Gastrocnemius medialis (tissue), 4 donors: ENCODE data around the gene STPG3. TPM values are rescaled to one million over a fixed set of nuclear protein-coding genes. Genes with fewer than 3 reads are reported as not detected.

Experiments used
- ATAC-seq, 2 donors: fragments of 150-250 bp; one replicate each; pipeline ENCODE4 v1.9.1; 2016
- DNase-seq, 2 donors: peaks; one replicate each; pipeline ENCODE4 v3.0.0-alpha.2; 2019
- H3K27ac ChIP-seq, 4 donors: fragments of 200-600 bp; sonication (generic); 1 replicate in 1 of 4; 2 replicates in 3 of 4; pipeline ENCODE4 v1.5.1; 2016 to 2018; ENCODE audit warnings: mild to moderate bottlenecking in 2 of 4, moderate library complexity in 1 of 4
- H3K27me3 ChIP-seq, 3 donors: fragments of 200-600 bp; sonication (generic) in 2 of 3; 1 replicate in 1 of 3; 2 replicates in 2 of 3; pipeline versions ENCODE4 v1.5.1 to v1.6.0; 2016 to 2019; ENCODE audit warnings: mild to moderate bottlenecking in 1 of 3, moderate library complexity in 1 of 3
- H3K36me3 ChIP-seq, 2 donors: fragments of 200-600 bp; sonication (generic) in 1 of 2; one replicate each; pipeline ENCODE4 v1.5.1; 2017 to 2018
- H3K4me1 ChIP-seq, 2 donors: fragments of 200-600 bp; sonication (generic) in 1 of 2; one replicate each; pipeline ENCODE4 v1.5.1; 2016 to 2017; ENCODE audit warnings: mild to moderate bottlenecking in 2 of 2
- H3K4me3 ChIP-seq, 4 donors: fragments of 200-600 bp; sonication (generic) in 3 of 4; 1 replicate in 1 of 4; 2 replicates in 3 of 4; pipeline ENCODE4 v1.5.1; 2016 to 2019; ENCODE audit warnings: mild to moderate bottlenecking in 2 of 4
- H3K9me3 ChIP-seq, 3 donors: fragments of 200-600 bp; sonication (generic) in 2 of 3; 1 replicate in 1 of 3; 2 replicates in 2 of 3; pipeline ENCODE4 v1.5.1; 2016 to 2019
- CTCF ChIP-seq, 5 experiments: fragments of 450-650 bp in 3 of 5; fragments of 200-600 bp in 2 of 5; sonication (generic) in 2 of 5; IDR thresholded peaks in 4 of 5; conservative IDR thresholded peaks in 1 of 5; 1 replicate in 4 of 5; 2 replicates in 1 of 5; pipeline ENCODE4 v1.5.1; 2016 to 2019; ENCODE audit warnings: antibody characterized with exemption in 5 of 5, mild to moderate bottlenecking in 3 of 5, moderate library complexity in 3 of 5
- POLR2A ChIP-seq, 2 donors: fragments of 450-650 bp; IDR thresholded peaks; one replicate each; pipeline ENCODE4 v1.6.1; 2017; ENCODE audit warnings: antibody characterized with exemption in 2 of 2, mild to moderate bottlenecking in 2 of 2, moderate library complexity in 2 of 2
- in situ Hi-C, 4 donors: fragments of 200-750 bp; cut with MboI; loops; one replicate each; pipeline versions ENCODE4 v1.15.0 to v1.8.0; 2017; ENCODE audit warnings: low sequenced_read_pairs in 4 of 4
- intact Hi-C: fragments of 100-400 bp; cut with DNase I; formaldehyde crosslinking; loops from one replicate; pipeline ENCODE4 v1.15.1; 2023; ENCODE audit warnings: low total_unique reads
- total RNA-seq, 4 donors: library from RNA; depleted of rRNA; stranded (reverse); fragments of >200 nt; gene quantifications; one replicate each; pipeline versions ENCODE4 v1.1.0 to v1.2.3, GENCODE V29; 2016

The STPG3 gene
- total RNA-seq, 4 donors from 2014 or later: not detected

GRCh38 chr9:137229903-137230704, 21.0 kb upstream of the STPG3 start:
- H3K27ac ChIP-seq: no peak overlapping the region
- no peaks in the 10 kb centered on the region for H3K36me3 ChIP-seq
- H3K4me1 ChIP-seq: no peaks in the 10 kb centered on the region
- intact Hi-C loops (loop anchor here (10.0 kb wide), 1 partner anchor 445 kb away; no protein-coding TSS in a partner anchor), in situ Hi-C loops (loop anchor here in 3 of 4 donors (10.0 kb wide), 2 partner anchors 105 to 115 kb away; partner anchors contain the start of gene DPP7 (in 2 of the 3))
- no peak for DNase-seq
- ATAC-seq: no peak
- H3K4me3 ChIP-seq: no peak overlapping the region
- H3K27me3 ChIP-seq: peaks cover 28 to 55% (median 31%) of the 10 kb centered on the region in 3 donors
- H3K9me3 ChIP-seq: no peaks in the 10 kb centered on the region
- TF ChIP-seq POLR2A (IDR thresholded peaks at IDR 0.05) (no peak), CTCF (IDR thresholded peaks at IDR 0.05 in 4 of 5, conservative IDR thresholded peaks at IDR 0.05 in 1 of 5) (no peak)

- intact Hi-C loops: loop anchor here (10.0 kb wide), 1 partner anchor 446 kb away; no protein-coding TSS in a partner anchor
Observed at GRCh38 chr9:137230705-137231371, 20.2 kb upstream of the STPG3 start, which contains the start of gene SLC34A3. Gene SLC34A3, plus strand, starts transcription at chr9:137230901. Its CDS starts 802 bp downstream, at chr9:137231703.

GRCh38 chr9:137231372-137232039, 19.6 kb upstream of the STPG3 start:
- in situ Hi-C loops (loop anchor here in 2 of 4 donors (10.0 kb wide), 1 partner anchor 117 kb away; the partner anchor contains the start of gene DPP7 (in 2 of the 2)), intact Hi-C loops (loop anchor here (10.0 kb wide), 1 partner anchor 447 kb away; no protein-coding TSS in a partner anchor)
- H3K27me3 ChIP-seq: peaks cover 28 to 55% (median 31%) of the 10 kb centered on the region in 3 donors
- no peak for DNase-seq
- ATAC-seq: no peak
- H3K4me3 ChIP-seq: no peak overlapping the region
- peaks cover 6 to 12% of the 10 kb centered on the region in 2 donors for H3K4me1 ChIP-seq
- H3K27ac ChIP-seq: no peak overlapping the region
- H3K9me3 ChIP-seq: no peaks in the 10 kb centered on the region
- no peaks in the 10 kb centered on the region for H3K36me3 ChIP-seq
- no peak for TF ChIP-seq POLR2A (IDR thresholded peaks at IDR 0.05)

More at GRCh38 chr9:137230705-137231371, 20.2 kb upstream of the STPG3 start, which contains the start of gene SLC34A3:
- DNase-seq (no peak), ATAC-seq (no peak)
- peaks cover 28 to 55% (median 31%) of the 10 kb centered on the region in 3 donors for H3K27me3 ChIP-seq
- in situ Hi-C loops: loop anchor here in 2 of 4 donors (10.0 kb wide), 1 partner anchor 116 kb away; the partner anchor contains the start of gene DPP7 (in 2 of the 2)
- no peak for TF ChIP-seq CTCF (IDR thresholded peaks at IDR 0.05 in 4 of 5, conservative IDR thresholded peaks at IDR 0.05 in 1 of 5)
- no peak for TF ChIP-seq POLR2A (IDR thresholded peaks at IDR 0.05)
- H3K4me3 ChIP-seq: no peak within 1 kb of the TSS
- peaks cover under 1 to 5% of the 10 kb centered on the region in 2 donors for H3K4me1 ChIP-seq
- H3K27ac ChIP-seq: no peak within 1 kb of the TSS
- H3K9me3 ChIP-seq: no peaks in the 10 kb centered on the region
- no peaks in the 10 kb centered on the region for H3K36me3 ChIP-seq

GRCh38 chr9:137232101-137232500, 19.0 kb upstream of the STPG3 start:
- Histone ChIP-seq H3K9me3 (no peaks in the 10 kb centered on the region), H3K27ac (no peak overlapping the region), H3K27me3 (peaks cover 28 to 55% (median 29%) of the 10 kb centered on the region in 3 donors), H3K4me3 (no peak overlapping the region), H3K36me3 (no peaks in the 10 kb centered on the region), H3K4me1 (peaks cover 12 to 18% of the 10 kb centered on the region in 2 donors)
- TF ChIP-seq CTCF (IDR thresholded peaks at IDR 0.05 in 4 of 5, conservative IDR thresholded peaks at IDR 0.05 in 1 of 5) (no peak), POLR2A (IDR thresholded peaks at IDR 0.05) (no peak)
- DNase-seq: no peak
- intact Hi-C loops: loop anchor here (10.0 kb wide), 1 partner anchor 447 kb away; no protein-coding TSS in a partner anchor
- in situ Hi-C loops: loop anchor here in 2 of 4 donors (10.0 kb wide), 1 partner anchor 117 kb away; the partner anchor contains the start of gene DPP7 (in 2 of the 2)
- ATAC-seq: no peak
